HepG2 (cell line): ENCODE data around the gene GRB7. TPM values are rescaled to one million over a fixed set of nuclear protein-coding genes. Genes with fewer than 3 reads are reported as not detected.

Experiments used
- CENPT ChIP-seq: sonication (generic); formaldehyde crosslinking; IDR thresholded peaks from 2 replicates; pipeline ENCODE4 v1.8.0; 2022; ENCODE audit warnings: low read depth, mild to moderate bottlenecking, moderate library complexity, missing genetic modification reagents
- DMAP1 ChIP-seq: IDR thresholded peaks from 2 replicates; pipeline ENCODE4 v1.6.1; 2016
- EHMT2 ChIP-seq: fragments of 200-600 bp; sonication (generic); IDR thresholded peaks from 2 replicates; pipeline ENCODE4 v1.7.0; 2017; ENCODE audit warnings: antibody characterized with exemption, low read depth, low read length, borderline replicate concordance
- FLYWCH1 ChIP-seq: sonication (generic); formaldehyde crosslinking; IDR thresholded peaks from 2 replicates; pipeline ENCODE4 v1.8.1; 2023; ENCODE audit warnings: mild to moderate bottlenecking, missing genetic modification reagents
- KLF6 ChIP-seq: IDR thresholded peaks from 2 replicates; pipeline ENCODE4 v1.8.0; 2016; ENCODE audit warnings: missing biosample characterization, missing genetic modification reagents
- NKX3-1 ChIP-seq: sonication (generic); formaldehyde crosslinking; IDR thresholded peaks from 2 replicates; pipeline ENCODE4 v1.5.0; 2020; ENCODE audit warnings: missing genetic modification reagents
- PRPF4 ChIP-seq: fragments of 200-400 bp; formaldehyde crosslinking; IDR thresholded peaks from 2 replicates; pipeline ENCODE4 v1.6.1; 2016; ENCODE audit warnings: low read length, low read depth; ENCODE audit not compliant: poor library complexity, severe bottlenecking
- RBM39 ChIP-seq: fragments of 200-400 bp; formaldehyde crosslinking; IDR thresholded peaks from one replicate; pipeline ENCODE4 v1.6.1; 2018; ENCODE audit warnings: antibody characterized with exemption, mild to moderate bottlenecking, low read depth, low read length; ENCODE audit not compliant: poor library complexity, severe bottlenecking
- STAT5B ChIP-seq: sonication (generic); formaldehyde crosslinking; IDR thresholded peaks from 2 replicates; pipeline ENCODE4 v1.4.0; 2020; ENCODE audit warnings: missing genetic modification reagents
- ZFP62 ChIP-seq: sonication (generic); formaldehyde crosslinking; IDR thresholded peaks from 2 replicates; pipeline ENCODE4 v1.4.0; 2020; ENCODE audit warnings: missing genetic modification reagents
- ZIK1 ChIP-seq: sonication (generic); formaldehyde crosslinking; IDR thresholded peaks from 2 replicates; pipeline ENCODE4 v1.5.0; 2020; ENCODE audit warnings: mild to moderate bottlenecking, low read depth, missing genetic modification reagents, borderline replicate concordance
- ZNF460 ChIP-seq: sonication (generic); formaldehyde crosslinking; IDR thresholded peaks from 2 replicates; pipeline ENCODE4 v1.5.1; 2020; ENCODE audit warnings: missing genetic modification reagents, mild to moderate bottlenecking, borderline replicate concordance
- polyA plus RNA-seq, 8 experiments: library from polyadenylated mRNA; depleted of rRNA in 3 of 8; stranded (reverse) in 7 of 8; unstranded in 1 of 8; fragments of >200 nt; fragmentation: Illumina TruSeq in 4 of 8; extraction: Trizol in 4 of 8; gene quantifications; 2 replicates each; pipeline versions ENCODE4 v1.2.1 to v1.2.3, GENCODE V29; 2011 to 2016; ENCODE audit warnings: low read depth in 4 of 8, missing spikeins in 1 of 8, mixed read lengths in 1 of 8; ENCODE audit not compliant: insufficient read depth in 1 of 8
- total RNA-seq, 5 experiments: library from RNA; depleted of rRNA; stranded (reverse); fragments of >200 nt; fragmentation: Illumina TruSeq; extraction: Trizol; gene quantifications; 2 replicates each; pipeline ENCODE4 v1.2.3, GENCODE V29; 2016; ENCODE audit warnings: low read depth in 1 of 5
- TF ChIP-seq, protein P1 (sequence below): sonication (generic); formaldehyde crosslinking; IDR thresholded peaks from 2 replicates; pipeline ENCODE4 v1.5.0; 2020; ENCODE audit warnings: mild to moderate bottlenecking, missing genetic modification reagents
- TF ChIP-seq, protein P2 (sequence below): sonication (generic); formaldehyde crosslinking; IDR thresholded peaks from 2 replicates; pipeline ENCODE4 v1.8.1; 2023; ENCODE audit warnings: missing genetic modification reagents, mild to moderate bottlenecking, borderline replicate concordance
- TF ChIP-seq, protein P3 (sequence below): sonication (generic); formaldehyde crosslinking; IDR thresholded peaks from 2 replicates; pipeline ENCODE4 v1.4.0; 2020; ENCODE audit warnings: missing genetic modification reagents
- TF ChIP-seq, protein P4 (sequence below): sonication (generic); formaldehyde crosslinking; IDR thresholded peaks from 2 replicates; pipeline ENCODE4 v1.4.0; 2020; ENCODE audit warnings: missing genetic modification reagents

The GRB7 gene
- total and polyA plus RNA-seq, 2 of the 13 experiments (the other 11 are each of a cell fraction or from before 2014, with no cell fraction given), result 60.2 to 77.7 TPM

DNA sequence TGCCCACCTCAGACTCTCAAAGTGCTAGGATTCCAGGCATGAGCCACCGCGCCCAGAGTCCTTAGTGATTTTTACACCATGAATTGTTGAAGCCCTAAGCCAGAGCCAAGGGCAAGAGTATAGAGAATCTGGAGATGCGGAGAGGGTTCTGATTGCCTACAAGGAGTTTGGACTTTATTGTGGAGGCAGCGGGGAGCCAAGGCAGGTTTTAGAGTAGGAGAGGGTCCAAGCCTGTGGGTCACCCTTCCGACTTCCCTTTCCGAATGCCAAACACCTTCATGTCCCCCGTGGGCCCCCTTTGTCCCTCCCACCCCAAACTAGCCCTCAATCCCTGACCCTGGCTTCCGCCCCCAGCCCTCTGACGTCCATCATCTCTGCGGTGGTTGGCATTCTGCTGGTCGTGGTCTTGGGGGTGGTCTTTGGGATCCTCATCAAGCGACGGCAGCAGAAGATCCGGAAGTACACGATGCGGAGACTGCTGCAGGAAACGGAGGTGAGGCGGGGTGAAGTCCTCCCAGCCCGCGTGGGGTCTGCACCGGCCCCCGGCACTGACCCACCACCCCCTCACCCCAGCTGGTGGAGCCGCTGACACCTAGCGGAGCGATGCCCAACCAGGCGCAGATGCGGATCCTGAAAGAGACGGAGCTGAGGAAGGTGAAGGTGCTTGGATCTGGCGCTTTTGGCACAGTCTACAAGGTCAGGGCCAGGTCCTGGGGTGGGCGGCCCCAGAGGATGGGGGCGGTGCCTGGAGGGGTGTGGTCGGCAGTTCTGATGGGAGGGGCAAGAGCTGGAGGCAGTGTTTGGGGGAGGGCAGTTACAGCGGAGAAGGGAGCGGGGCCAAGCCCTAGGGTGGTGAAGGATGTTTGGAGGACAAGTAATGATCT is 14.5 kb upstream of the GRB7 start (continued):
- TF ChIP-seq PRPF4 (no peak), FLYWCH1 (CRISPR knock-in tag) (no peak), CENPT (CRISPR knock-in tag) (no peak), ZIK1 (no peak), RBM39 (no peak), DMAP1 (CRISPR knock-in tag) (no peak), KLF6 (no peak), STAT5B (CRISPR knock-in tag) (no peak), ZFP62 (CRISPR knock-in tag) (no peak), EHMT2 (no peak), NKX3-1 (CRISPR knock-in tag) (no peak), ZNF460 (CRISPR knock-in tag) (no peak)
- TF ChIP-seq, protein P1, sequence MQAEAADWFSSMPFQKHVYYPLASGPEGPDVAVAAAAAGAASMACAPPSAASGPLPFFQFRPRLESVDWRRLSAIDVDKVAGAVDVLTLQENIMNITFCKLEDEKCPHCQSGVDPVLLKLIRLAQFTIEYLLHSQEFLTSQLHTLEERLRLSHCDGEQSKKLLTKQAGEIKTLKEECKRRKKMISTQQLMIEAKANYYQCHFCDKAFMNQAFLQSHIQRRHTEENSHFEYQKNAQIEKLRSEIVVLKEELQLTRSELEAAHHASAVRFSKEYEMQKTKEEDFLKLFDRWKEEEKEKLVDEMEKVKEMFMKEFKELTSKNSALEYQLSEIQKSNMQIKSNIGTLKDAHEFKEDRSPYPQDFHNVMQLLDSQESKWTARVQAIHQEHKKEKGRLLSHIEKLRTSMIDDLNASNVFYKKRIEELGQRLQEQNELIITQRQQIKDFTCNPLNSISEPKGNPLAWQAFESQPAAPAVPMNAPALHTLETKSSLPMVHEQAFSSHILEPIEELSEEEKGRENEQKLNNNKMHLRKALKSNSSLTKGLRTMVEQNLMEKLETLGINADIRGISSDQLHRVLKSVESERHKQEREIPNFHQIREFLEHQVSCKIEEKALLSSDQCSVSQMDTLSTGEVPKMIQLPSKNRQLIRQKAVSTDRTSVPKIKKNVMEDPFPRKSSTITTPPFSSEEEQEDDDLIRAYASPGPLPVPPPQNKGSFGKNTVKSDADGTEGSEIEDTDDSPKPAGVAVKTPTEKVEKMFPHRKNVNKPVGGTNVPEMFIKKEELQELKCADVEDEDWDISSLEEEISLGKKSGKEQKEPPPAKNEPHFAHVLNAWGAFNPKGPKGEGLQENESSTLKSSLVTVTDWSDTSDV, result no peak
- TF ChIP-seq, protein P2, sequence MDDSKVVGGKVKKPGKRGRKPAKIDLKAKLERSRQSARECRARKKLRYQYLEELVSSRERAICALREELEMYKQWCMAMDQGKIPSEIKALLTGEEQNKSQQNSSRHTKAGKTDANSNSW (CRISPR knock-in tag), result no peak
- TF ChIP-seq, protein P3, sequence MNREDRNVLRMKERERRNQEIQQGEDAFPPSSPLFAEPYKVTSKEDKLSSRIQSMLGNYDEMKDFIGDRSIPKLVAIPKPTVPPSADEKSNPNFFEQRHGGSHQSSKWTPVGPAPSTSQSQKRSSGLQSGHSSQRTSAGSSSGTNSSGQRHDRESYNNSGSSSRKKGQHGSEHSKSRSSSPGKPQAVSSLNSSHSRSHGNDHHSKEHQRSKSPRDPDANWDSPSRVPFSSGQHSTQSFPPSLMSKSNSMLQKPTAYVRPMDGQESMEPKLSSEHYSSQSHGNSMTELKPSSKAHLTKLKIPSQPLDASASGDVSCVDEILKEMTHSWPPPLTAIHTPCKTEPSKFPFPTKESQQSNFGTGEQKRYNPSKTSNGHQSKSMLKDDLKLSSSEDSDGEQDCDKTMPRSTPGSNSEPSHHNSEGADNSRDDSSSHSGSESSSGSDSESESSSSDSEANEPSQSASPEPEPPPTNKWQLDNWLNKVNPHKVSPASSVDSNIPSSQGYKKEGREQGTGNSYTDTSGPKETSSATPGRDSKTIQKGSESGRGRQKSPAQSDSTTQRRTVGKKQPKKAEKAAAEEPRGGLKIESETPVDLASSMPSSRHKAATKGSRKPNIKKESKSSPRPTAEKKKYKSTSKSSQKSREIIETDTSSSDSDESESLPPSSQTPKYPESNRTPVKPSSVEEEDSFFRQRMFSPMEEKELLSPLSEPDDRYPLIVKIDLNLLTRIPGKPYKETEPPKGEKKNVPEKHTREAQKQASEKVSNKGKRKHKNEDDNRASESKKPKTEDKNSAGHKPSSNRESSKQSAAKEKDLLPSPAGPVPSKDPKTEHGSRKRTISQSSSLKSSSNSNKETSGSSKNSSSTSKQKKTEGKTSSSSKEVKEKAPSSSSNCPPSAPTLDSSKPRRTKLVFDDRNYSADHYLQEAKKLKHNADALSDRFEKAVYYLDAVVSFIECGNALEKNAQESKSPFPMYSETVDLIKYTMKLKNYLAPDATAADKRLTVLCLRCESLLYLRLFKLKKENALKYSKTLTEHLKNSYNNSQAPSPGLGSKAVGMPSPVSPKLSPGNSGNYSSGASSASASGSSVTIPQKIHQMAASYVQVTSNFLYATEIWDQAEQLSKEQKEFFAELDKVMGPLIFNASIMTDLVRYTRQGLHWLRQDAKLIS, result no peak
- TF ChIP-seq, protein P4, sequence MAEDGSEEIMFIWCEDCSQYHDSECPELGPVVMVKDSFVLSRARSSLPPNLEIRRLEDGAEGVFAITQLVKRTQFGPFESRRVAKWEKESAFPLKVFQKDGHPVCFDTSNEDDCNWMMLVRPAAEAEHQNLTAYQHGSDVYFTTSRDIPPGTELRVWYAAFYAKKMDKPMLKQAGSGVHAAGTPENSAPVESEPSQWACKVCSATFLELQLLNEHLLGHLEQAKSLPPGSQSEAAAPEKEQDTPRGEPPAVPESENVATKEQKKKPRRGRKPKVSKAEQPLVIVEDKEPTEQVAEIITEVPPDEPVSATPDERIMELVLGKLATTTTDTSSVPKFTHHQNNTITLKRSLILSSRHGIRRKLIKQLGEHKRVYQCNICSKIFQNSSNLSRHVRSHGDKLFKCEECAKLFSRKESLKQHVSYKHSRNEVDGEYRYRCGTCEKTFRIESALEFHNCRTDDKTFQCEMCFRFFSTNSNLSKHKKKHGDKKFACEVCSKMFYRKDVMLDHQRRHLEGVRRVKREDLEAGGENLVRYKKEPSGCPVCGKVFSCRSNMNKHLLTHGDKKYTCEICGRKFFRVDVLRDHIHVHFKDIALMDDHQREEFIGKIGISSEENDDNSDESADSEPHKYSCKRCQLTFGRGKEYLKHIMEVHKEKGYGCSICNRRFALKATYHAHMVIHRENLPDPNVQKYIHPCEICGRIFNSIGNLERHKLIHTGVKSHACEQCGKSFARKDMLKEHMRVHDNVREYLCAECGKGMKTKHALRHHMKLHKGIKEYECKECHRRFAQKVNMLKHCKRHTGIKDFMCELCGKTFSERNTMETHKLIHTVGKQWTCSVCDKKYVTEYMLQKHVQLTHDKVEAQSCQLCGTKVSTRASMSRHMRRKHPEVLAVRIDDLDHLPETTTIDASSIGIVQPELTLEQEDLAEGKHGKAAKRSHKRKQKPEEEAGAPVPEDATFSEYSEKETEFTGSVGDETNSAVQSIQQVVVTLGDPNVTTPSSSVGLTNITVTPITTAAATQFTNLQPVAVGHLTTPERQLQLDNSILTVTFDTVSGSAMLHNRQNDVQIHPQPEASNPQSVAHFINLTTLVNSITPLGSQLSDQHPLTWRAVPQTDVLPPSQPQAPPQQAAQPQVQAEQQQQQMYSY (CRISPR knock-in tag), result no peak
